Measurements from ENCODE around the gene MAP4K4.

The MAP4K4 gene

GRCh38 chr2:101778102-101778501 is 80.6 kb downstream of the MAP4K4 start:
- H3K4me2 ChIP-seq (ENCODE audit: low read depth, low read length, poor library complexity, severe bottlenecking): peak overlapping the region; percentile 53
- no peak overlapping the region for H3K9ac ChIP-seq (ENCODE audit: low read length)
- H3K27me3 ChIP-seq (ENCODE audit: low read length): no peaks in the 10 kb centered on the region
- H4K20me1 ChIP-seq (ENCODE audit: low read depth, low read length): peaks cover 44% of the 10 kb centered on the region
- no peak overlapping the region for H3K27ac ChIP-seq (ENCODE audit: low read depth, low read length)
- H3K4me3 ChIP-seq (ENCODE audit: insufficient read depth, low read length, poor library complexity, severe bottlenecking): no peak overlapping the region
- H2AFZ ChIP-seq (ENCODE audit: low read depth, low read length, severe bottlenecking): no peak overlapping the region
- peaks cover 9% of the 10 kb centered on the region; the same call in 1 of the 2 replicates for H3F3A ChIP-seq (ENCODE audit: insufficient read depth)
- H3K9me3 ChIP-seq (ENCODE audit: insufficient read depth, low read length): no peaks in the 10 kb centered on the region
- H3K9me2 ChIP-seq (replicated peaks; ENCODE audit: insufficient read depth, low read length): no peaks in the 10 kb centered on the region
- H3K79me2 ChIP-seq (ENCODE audit: insufficient read depth, low read length): peaks cover 100% of the 10 kb centered on the region
- TF ChIP-seq EZH2phosphoT487 (conservative IDR thresholded peaks at IDR 0.05; ENCODE audit: low read length) (no peak), CTCF (IDR thresholded peaks at IDR 0.05; ENCODE audit: insufficient read depth, low read length, poor library complexity, severe bottlenecking) (no peak)
- no peaks in the 10 kb centered on the region for H3K36me3 ChIP-seq (ENCODE audit: low read length)

- H3K9me3 ChIP-seq (ENCODE audit: insufficient read depth, low read length): no peaks in the 10 kb centered on the region
- no peaks in the 10 kb centered on the region for H3K27me3 ChIP-seq (ENCODE audit: low read length)
- H3K79me2 ChIP-seq (ENCODE audit: insufficient read depth, low read length): peaks cover 100% of the 10 kb centered on the region
- H2AFZ ChIP-seq (ENCODE audit: low read depth, low read length, severe bottlenecking): no peak overlapping the region
- peak overlapping the region; percentile 53 for H3K4me2 ChIP-seq (ENCODE audit: low read depth, low read length, poor library complexity, severe bottlenecking)
- peak overlapping the region; percentile 20; the same call in 1 of the 2 replicates for H3K27ac ChIP-seq (ENCODE audit: low read depth, low read length)
- H3K4me3 ChIP-seq (ENCODE audit: insufficient read depth, low read length, poor library complexity, severe bottlenecking): peak overlapping the region; percentile 11
- H4K20me1 ChIP-seq (ENCODE audit: low read depth, low read length): peaks cover 39% of the 10 kb centered on the region
- no peaks in the 10 kb centered on the region for H3K9me2 ChIP-seq (replicated peaks; ENCODE audit: insufficient read depth, low read length)
- no peaks in the 10 kb centered on the region for H3K36me3 ChIP-seq (ENCODE audit: low read length)
- TF ChIP-seq CTCF (IDR thresholded peaks at IDR 0.05; ENCODE audit: insufficient read depth, low read length, poor library complexity, severe bottlenecking): no peak
- TF ChIP-seq EZH2phosphoT487 (conservative IDR thresholded peaks at IDR 0.05; ENCODE audit: low read length): no peak
- H3F3A ChIP-seq (ENCODE audit: insufficient read depth): peaks cover 9% of the 10 kb centered on the region; the same call in 1 of the 2 replicates
- H3K9ac ChIP-seq (ENCODE audit: low read length): peak overlapping the region; percentile 17; the same call in 1 of the 2 replicates
Measured at GRCh38 chr2:101779190-101779589, 81.7 kb downstream of the MAP4K4 start.

GRCh38 chr2:101779656-101780055 is 82.1 kb downstream of the MAP4K4 start:
- no peaks in the 10 kb centered on the region for H3K9me3 ChIP-seq (ENCODE audit: insufficient read depth, low read length)
- TF ChIP-seq CTCF (IDR thresholded peaks at IDR 0.05; ENCODE audit: insufficient read depth, low read length, poor library complexity, severe bottlenecking) (no peak), EZH2phosphoT487 (conservative IDR thresholded peaks at IDR 0.05; ENCODE audit: low read length) (no peak)
- no peaks in the 10 kb centered on the region for H3K36me3 ChIP-seq (ENCODE audit: low read length)
- peaks cover 100% of the 10 kb centered on the region for H3K79me2 ChIP-seq (ENCODE audit: insufficient read depth, low read length)
- H3K27me3 ChIP-seq (ENCODE audit: low read length): no peaks in the 10 kb centered on the region
- peaks cover 39% of the 10 kb centered on the region for H4K20me1 ChIP-seq (ENCODE audit: low read depth, low read length)
- no peak overlapping the region for H2AFZ ChIP-seq (ENCODE audit: low read depth, low read length, severe bottlenecking)
- no peaks in the 10 kb centered on the region for H3K9me2 ChIP-seq (replicated peaks; ENCODE audit: insufficient read depth, low read length)
- H3K27ac ChIP-seq (ENCODE audit: low read depth, low read length): peak overlapping the region; percentile 72; the same call in 1 of the 2 replicates
- peak overlapping the region; percentile 11 for H3K4me3 ChIP-seq (ENCODE audit: insufficient read depth, low read length, poor library complexity, severe bottlenecking)
- peak overlapping the region; percentile 17; the same call in 1 of the 2 replicates for H3K9ac ChIP-seq (ENCODE audit: low read length)
- peaks cover 9% of the 10 kb centered on the region; the same call in 1 of the 2 replicates for H3F3A ChIP-seq (ENCODE audit: insufficient read depth)
- peak overlapping the region; percentile 53 for H3K4me2 ChIP-seq (ENCODE audit: low read depth, low read length, poor library complexity, severe bottlenecking)
